ENCODE measurements around the gene ASB6. TPM values are rescaled to one million over a fixed set of nuclear protein-coding genes. Genes with fewer than 3 reads are reported as not detected.

ASB6 gene
- total and polyA plus RNA-seq, 2 of the 13 experiments (the other 11 are each of a cell fraction or from before 2014, with no cell fraction given), result 8.2 to 8.4 TPM

GRCh38 chr9:129596541-129597331 is 45.2 kb downstream of the ASB6 start (continued):
- no peak for TF ChIP-seq TFE3 (CRISPR knock-in tag; IDR thresholded peaks at IDR 0.05)
- TF ChIP-seq THYN1 (CRISPR knock-in tag; IDR thresholded peaks at IDR 0.05; ENCODE audit: borderline replicate concordance, low read depth), result no peak
- TF ChIP-seq TBL1XR1 (IDR thresholded peaks at IDR 0.05; ENCODE audit: borderline replicate concordance, low read length, partially characterized antibody), result no peak
- 0 out of 2 replicates have a peak, but pooled peaks have one; percentile 18 for TF ChIP-seq GTF3A (CRISPR knock-in tag; conservative IDR thresholded peaks at IDR 0.05)
- TF ChIP-seq ZBTB20 (CRISPR knock-in tag; IDR thresholded peaks at IDR 0.05; ENCODE audit: borderline replicate concordance, low read depth), result no peak
- TF ChIP-seq AFF4 (CRISPR knock-in tag; IDR thresholded peaks at IDR 0.05), result no peak; the same call in 1 of the 2 replicates
- no peak for TF ChIP-seq ZNF792 (CRISPR knock-in tag; IDR thresholded peaks at IDR 0.05)
- peak; percentile 54 for TF ChIP-seq ZMYM3 (CRISPR knock-in tag; IDR thresholded peaks at IDR 0.05)
- no peak for TF ChIP-seq ZNF407 (CRISPR knock-in tag; IDR thresholded peaks at IDR 0.05; ENCODE audit: not compliant biosample characterization)
- TF ChIP-seq ZNF430 (CRISPR knock-in tag; IDR thresholded peaks at IDR 0.05), result no peak
- TF ChIP-seq KDM4B (CRISPR knock-in tag; IDR thresholded peaks at IDR 0.05), result no peak
- TF ChIP-seq SP2 (CRISPR knock-in tag; IDR thresholded peaks at IDR 0.05), result peak; percentile 21; the same call in 1 of the 2 replicates
- TF ChIP-seq HMGA1 (CRISPR knock-in tag; conservative IDR thresholded peaks at IDR 0.05), result no peak
- 0 out of 2 replicates have a peak, but pooled peaks have one; percentile 25 for TF ChIP-seq ZNF772 (CRISPR knock-in tag; IDR thresholded peaks at IDR 0.05)
- TF ChIP-seq ZBTB21 (CRISPR knock-in tag; IDR thresholded peaks at IDR 0.05), result no peak
- peak; percentile 62 for TF ChIP-seq HNRNPH1 (optimal IDR thresholded peaks at IDR 0.05; ENCODE audit: low read depth, low read length)
